Lower lobe of right lung (tissue), 2 donors: ENCODE data around the gene GPRC5D. TPM values are rescaled to one million over a fixed set of nuclear protein-coding genes. Genes with fewer than 3 reads are reported as not detected.

Experiments used
- ATAC-seq, 2 donors: fragments of 200-7000 bp; cut with Tn5 transposase; one replicate each; pipeline ENCODE4 v1.9.1; 2020 to 2022; ENCODE audit warnings: mild to moderate bottlenecking in 2 of 2, moderate library complexity in 2 of 2
- DNase-seq: peaks from one replicate; pipeline ENCODE4 v3.0.0-alpha.2; 2020
- H3K27ac ChIP-seq: fragments of 200-600 bp; one replicate; pipeline ENCODE4 v1.8.0; 2022
- H3K27me3 ChIP-seq: fragments of 200-600 bp; one replicate; pipeline ENCODE4 v1.8.0; 2022; ENCODE audit warnings: low read depth
- H3K36me3 ChIP-seq: fragments of 200-600 bp; one replicate; pipeline ENCODE4 v1.8.0; 2022; ENCODE audit warnings: mild to moderate bottlenecking
- H3K4me1 ChIP-seq: fragments of 200-600 bp; one replicate; pipeline ENCODE4 v1.8.0; 2022
- H3K4me3 ChIP-seq: fragments of 200-600 bp; one replicate; pipeline ENCODE4 v1.8.0; 2022; ENCODE audit warnings: mild to moderate bottlenecking
- H3K9me3 ChIP-seq: fragments of 200-600 bp; one replicate; pipeline ENCODE4 v1.8.0; 2022
- intact Hi-C: fragments of 100-400 bp; cut with DNase I; formaldehyde crosslinking; loops from one replicate; pipeline ENCODE4 v1.11.0; 2022
- total RNA-seq: library from RNA; stranded (reverse); fragmentation: NEBNext Ultra II Directional; extraction: Animal tissue kit (Norgen Biotek cat#: 25700); gene quantifications from one replicate; pipeline ENCODE4 v1.2.1, GENCODE V29; 2021
- TF ChIP-seq, protein P1 (sequence below): fragments of 200-600 bp; IDR thresholded peaks from one replicate; pipeline ENCODE4 v1.8.0; 2022; ENCODE audit warnings: antibody characterized with exemption, mild to moderate bottlenecking
- donor health status: DM: no; HTN: yes; CAD: no; lungs with severe emphysema.

GPRC5D gene
- total RNA-seq, 1 donor from 2014 or later = not detected

DNA sequence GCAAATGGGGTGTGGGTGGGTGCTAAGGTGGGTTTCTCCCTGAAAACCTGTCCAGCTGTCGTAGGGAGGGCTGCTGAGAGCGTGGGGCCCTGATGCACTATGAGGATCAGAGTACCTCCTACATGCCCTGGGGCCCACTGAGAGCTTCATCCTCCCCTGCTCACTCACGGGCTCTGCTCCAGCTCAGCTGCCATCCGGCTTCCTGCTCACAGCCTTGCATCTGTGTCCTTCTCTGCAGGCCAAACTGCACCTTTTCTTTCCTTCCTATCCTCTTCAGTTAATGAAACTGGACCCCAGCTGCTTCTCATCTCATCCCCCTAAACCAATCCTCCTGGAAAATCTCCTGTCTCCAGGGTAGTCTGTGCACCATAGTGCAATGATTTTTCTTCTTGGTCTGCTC, 22.2 kb upstream of the GPRC5D start:
- no peaks in the 10 kb centered on the region for H3K4me1 ChIP-seq
- no peak for DNase-seq
- TF ChIP-seq, protein P1, sequence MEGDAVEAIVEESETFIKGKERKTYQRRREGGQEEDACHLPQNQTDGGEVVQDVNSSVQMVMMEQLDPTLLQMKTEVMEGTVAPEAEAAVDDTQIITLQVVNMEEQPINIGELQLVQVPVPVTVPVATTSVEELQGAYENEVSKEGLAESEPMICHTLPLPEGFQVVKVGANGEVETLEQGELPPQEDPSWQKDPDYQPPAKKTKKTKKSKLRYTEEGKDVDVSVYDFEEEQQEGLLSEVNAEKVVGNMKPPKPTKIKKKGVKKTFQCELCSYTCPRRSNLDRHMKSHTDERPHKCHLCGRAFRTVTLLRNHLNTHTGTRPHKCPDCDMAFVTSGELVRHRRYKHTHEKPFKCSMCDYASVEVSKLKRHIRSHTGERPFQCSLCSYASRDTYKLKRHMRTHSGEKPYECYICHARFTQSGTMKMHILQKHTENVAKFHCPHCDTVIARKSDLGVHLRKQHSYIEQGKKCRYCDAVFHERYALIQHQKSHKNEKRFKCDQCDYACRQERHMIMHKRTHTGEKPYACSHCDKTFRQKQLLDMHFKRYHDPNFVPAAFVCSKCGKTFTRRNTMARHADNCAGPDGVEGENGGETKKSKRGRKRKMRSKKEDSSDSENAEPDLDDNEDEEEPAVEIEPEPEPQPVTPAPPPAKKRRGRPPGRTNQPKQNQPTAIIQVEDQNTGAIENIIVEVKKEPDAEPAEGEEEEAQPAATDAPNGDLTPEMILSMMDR = no peak
- peaks cover 67% of the 10 kb centered on the region for H3K36me3 ChIP-seq
- H3K27ac ChIP-seq = no peak overlapping the region
- no peak for ATAC-seq
- intact Hi-C loops = no loop called here
- H3K4me3 ChIP-seq = no peak overlapping the region
- H3K27me3 ChIP-seq = no peaks in the 10 kb centered on the region
- peaks cover 6% of the 10 kb centered on the region for H3K9me3 ChIP-seq

DNA sequence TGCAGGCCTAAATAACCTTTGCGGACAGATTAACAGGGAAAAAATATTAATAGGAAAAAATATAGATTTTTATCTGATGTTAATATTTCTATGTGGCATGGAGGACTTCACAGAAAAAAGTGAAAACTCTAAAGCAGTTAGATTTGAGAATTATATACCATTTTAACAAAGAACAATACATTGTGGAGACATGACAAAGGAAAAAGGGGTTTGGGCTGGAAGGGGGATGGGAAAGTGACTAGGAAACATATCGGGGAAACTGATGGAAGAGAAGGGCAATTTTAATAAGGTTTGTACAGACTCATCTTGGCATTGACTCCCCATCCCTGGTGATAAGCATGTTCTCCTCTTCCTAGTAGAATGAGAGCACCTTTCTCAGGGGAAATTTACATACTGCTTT, 21.0 kb upstream of the GPRC5D start:
- no peak overlapping the region for H3K4me3 ChIP-seq
- no peaks in the 10 kb centered on the region for H3K27me3 ChIP-seq
- TF ChIP-seq, protein P1 = no peak
- H3K27ac ChIP-seq = no peak overlapping the region
- intact Hi-C loops = no loop called here
- H3K4me1 ChIP-seq = no peaks in the 10 kb centered on the region
- H3K36me3 ChIP-seq = peaks cover 70% of the 10 kb centered on the region
- no peak for ATAC-seq
- no peak for DNase-seq
- peaks cover 6% of the 10 kb centered on the region for H3K9me3 ChIP-seq

DNA sequence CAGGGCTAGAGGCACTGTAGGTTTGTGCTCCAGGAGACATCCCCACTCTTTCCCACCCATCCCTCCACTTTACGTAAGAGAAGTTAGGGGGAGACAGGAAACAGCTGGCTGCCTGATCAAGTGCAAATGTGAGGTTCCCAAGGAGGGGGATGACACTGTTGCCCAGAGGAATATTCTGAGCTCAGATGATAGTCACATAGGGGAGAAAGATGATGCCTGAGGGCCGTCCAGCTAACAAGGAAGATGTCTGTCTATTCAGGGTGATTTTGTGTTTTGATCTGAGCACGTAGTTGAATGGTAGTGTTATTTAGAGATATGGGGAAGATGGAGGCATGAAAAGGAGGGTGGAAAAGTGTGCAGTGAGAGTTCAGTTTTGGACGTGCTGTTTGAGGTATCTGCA, 13.9 kb upstream of the GPRC5D start:
- ATAC-seq = no peak
- peaks cover 27% of the 10 kb centered on the region for H3K36me3 ChIP-seq
- H3K27ac ChIP-seq = no peak overlapping the region
- H3K4me3 ChIP-seq = no peak overlapping the region
- intact Hi-C loops = no loop called here
- DNase-seq = no peak
- H3K4me1 ChIP-seq = no peaks in the 10 kb centered on the region
- no peaks in the 10 kb centered on the region for H3K9me3 ChIP-seq
- TF ChIP-seq, protein P1 = no peak
- no peaks in the 10 kb centered on the region for H3K27me3 ChIP-seq

DNA sequence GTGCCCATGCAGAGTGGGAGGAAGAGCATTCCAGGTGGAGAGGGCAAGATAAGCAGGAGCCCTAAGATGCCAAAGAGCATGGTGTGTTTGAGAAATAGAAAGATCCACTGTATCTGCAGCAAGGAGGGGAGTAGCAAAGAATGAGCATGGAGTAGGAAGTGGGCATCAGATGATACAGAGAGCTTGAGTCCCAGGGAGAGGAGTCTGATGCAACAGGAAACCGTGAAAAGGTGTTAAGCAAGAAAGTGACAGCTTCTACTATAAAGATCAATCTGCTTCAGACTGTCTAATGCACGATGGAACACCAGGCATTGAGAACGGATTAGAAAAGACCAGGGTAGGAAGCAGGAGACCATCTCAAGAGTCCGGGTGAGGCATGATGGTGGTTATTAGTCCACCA, 12.3 kb upstream of the GPRC5D start:
- H3K27ac ChIP-seq = no peak overlapping the region
- peak in 1 of 2 donors; percentile 15 for ATAC-seq
- intact Hi-C loops = no loop called here

DNA sequence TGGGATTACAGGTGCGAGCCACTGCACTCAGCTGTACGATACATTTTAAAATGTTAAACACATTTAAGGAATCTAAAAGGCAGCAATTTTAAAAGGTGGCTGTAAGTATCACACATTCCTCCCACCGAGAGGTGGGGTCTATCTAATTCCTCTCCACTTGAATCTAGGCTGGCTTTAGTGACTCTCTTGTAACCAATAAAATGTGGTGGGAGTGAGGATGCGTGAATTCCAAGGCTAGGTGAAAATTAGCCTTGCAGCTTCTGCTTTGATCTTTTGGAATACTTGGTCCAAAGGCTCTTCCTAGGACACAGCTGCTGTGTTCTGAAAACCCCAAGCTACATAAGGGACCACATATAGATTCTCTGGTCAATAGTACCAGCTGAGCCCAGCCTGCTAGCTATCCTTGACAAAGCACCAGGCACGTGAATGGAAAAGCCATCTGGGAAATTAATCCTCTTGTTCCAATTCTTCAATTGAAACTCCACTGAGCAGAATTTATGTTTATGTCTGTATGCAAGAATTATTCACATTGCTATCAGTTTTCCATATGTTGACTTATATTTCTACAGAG, 8.8 kb upstream of the GPRC5D start:
- H3K4me3 ChIP-seq = no peak overlapping the region
- H3K27ac ChIP-seq = no peak overlapping the region
- no peaks in the 10 kb centered on the region for H3K27me3 ChIP-seq
- H3K9me3 ChIP-seq = no peaks in the 10 kb centered on the region
- no peak for DNase-seq
- H3K36me3 ChIP-seq = no peaks in the 10 kb centered on the region
- no peaks in the 10 kb centered on the region for H3K4me1 ChIP-seq
- ATAC-seq = no peak
- intact Hi-C loops = no loop called here
- TF ChIP-seq, protein P1 = no peak

More for the DNA sequence above, 12.3 kb upstream of the GPRC5D start:
- TF ChIP-seq, protein P1 = no peak
- no peaks in the 10 kb centered on the region for H3K4me1 ChIP-seq
- no peaks in the 10 kb centered on the region for H3K27me3 ChIP-seq
- no peak for DNase-seq
- H3K4me3 ChIP-seq = no peak overlapping the region
- no peaks in the 10 kb centered on the region for H3K9me3 ChIP-seq
- peaks cover 20% of the 10 kb centered on the region for H3K36me3 ChIP-seq
